Stimulated activated CD8-positive, alpha-beta memory T cell treated with anti-CD3 and anti-CD28 coated beads, Interleukin-7, amount 100 ng/mL, for 48 hours (primary cell): Measurements from ENCODE around the gene R3HCC1L.

Experiments used
- DNase-seq, 2 donors: peaks; one replicate each; pipeline ENCODE4 v3.0.0-alpha.2; 2020; ENCODE audit warnings: low read depth in 1 of 2; ENCODE audit errors: extremely low read depth in 1 of 2

Gene R3HCC1L

GRCh38 chr10:98257961-98258360 is 123.5 kb downstream of the R3HCC1L start:
- DNase-seq = no peak

DNA sequence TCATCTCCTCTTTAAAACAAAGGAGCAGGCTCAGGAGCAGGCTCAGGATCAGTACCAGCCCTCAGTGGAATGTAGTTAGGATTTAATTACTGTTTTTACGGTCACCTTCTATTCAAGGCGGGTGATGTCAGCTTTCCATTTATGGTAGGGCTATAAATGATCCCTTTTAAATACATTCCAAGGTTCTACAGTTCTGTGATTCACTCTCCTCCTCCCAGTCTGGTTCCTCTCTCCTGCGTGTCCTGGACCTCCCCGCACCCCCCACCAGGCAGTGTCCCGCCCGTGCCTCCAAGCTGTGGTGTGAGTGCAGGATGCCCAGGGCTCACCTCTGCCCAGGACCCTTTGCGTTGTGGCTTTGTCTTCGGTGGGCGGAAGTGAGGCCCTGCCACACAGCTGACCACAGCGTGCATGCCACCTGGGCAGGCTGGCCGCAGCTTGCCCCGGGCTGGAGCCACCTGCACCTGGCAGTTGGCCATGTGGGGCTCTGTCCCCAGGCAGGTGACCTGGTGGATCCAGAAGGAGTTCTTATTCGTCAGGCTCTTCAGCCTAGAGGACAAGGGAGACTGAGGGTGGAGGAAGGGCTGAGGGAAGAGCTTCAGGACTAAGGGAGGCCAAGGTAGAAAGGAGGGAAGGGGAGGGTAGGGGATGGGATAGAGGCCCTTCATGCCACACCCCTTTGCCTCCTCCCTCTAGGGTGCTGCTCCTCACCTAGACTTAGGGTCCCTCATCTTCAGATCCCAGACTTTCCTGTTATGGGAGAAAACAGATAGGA is 124.4 kb downstream of the R3HCC1L start:
- no peak for DNase-seq

GRCh38 chr10:98259606-98260315 is 125.3 kb downstream of the R3HCC1L start:
- no peak for DNase-seq

GRCh38 chr10:98260350-98260749 is 125.9 kb downstream of the R3HCC1L start:
- no peak for DNase-seq

DNA sequence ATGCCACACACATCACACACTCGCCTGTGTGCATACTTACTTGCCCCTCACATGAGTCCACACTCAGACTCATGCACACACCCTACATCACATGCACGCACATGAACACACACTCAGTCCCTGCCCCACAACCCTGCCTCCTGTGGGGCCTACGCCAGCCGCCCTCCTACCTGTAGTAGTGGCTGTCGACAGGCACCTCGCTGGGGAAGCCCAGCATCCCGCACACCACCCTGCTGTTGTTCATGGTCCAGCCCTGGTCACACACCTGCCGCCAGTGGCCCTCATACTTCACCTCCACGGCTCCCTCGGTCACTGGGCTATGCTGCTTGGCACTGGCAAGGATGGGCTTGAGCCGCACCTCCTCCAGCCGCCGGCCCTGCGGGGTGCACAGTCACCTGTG is 126.3 kb downstream of the R3HCC1L start:
- no peak for DNase-seq

DNA sequence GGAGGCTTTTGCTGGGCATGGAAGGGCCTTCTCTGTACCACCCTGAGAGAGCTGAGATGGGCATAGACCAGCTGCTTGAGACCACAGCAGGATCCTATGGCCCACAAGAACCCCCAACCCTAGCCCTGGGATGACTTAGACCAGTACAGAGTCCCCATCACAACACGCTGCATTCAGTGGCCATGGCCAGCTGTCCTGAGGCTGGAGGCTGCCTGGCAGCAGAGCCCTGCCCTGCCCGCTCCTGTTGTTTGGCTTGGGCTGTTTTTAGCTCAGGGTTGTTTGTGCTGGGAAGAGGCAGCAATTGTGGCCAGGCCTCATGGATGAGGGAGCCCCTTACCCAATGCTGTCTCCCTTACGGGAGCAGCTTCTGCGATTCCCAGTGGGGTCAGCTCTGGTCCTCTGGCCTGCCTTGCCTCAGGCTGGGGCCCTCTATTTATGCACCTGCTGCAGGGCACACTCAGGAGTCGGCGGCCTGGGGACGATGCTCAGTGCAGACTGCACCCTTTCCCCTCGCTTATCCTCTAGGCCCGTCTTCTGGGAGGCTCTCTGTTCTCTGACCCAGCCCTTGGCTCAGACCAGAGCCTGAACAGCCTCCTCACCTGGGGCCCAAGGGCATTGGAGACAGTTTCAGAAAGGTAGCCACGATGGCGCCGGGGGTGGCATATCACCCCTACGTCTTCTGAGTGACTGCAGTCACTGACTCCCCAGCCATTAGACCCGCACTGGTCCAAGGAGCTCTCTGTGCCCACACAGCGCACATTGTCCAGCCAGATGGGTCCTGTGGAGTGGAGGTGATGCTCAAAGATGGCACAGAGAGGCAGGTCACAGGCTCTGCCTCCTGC is 127.2 kb downstream of the R3HCC1L start:
- DNase-seq = no peak

DNA sequence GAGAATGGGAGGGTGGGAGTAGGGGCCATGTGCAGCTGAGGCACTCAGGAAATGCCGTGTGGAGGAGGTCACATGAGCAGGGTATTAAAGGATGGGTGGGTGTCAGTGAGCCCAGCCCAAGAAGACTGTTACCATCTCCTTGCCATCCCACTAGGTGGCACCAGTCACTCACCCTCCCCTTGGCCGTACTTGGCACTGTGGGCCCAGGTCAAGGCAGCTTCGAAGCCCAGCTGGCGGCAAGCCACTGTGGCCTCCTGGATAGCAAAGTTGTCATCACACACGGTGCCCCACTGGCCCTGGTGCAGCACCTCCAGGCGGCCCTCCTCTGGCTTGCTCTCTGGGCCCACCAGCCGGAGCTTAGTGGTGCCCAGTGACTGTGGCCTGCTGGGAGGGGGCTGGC is 128.1 kb downstream of the R3HCC1L start:
- no peak for DNase-seq

DNA sequence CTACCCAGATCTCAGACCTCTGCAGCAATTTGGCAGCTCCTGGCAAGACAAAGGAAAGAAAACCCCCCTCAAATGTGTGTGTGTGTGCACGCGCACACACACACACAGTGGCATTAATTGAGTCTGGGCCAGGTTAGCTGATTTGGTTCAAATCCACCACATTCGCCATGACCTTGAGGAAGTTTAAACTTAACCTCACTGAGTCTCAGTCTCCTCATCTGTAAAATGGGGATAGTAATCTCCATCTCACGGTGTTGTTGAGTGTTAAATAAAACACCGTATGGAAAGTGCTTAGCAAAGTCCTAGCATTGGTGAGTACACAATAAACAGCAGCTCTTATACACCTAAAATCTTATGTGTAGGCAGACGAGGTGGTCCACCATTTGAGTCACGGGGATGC is 128.6 kb downstream of the R3HCC1L start:
- no peak for DNase-seq

GRCh38 chr10:98264378-98265065 is 130.1 kb downstream of the R3HCC1L start:
- DNase-seq = no peak

DNA sequence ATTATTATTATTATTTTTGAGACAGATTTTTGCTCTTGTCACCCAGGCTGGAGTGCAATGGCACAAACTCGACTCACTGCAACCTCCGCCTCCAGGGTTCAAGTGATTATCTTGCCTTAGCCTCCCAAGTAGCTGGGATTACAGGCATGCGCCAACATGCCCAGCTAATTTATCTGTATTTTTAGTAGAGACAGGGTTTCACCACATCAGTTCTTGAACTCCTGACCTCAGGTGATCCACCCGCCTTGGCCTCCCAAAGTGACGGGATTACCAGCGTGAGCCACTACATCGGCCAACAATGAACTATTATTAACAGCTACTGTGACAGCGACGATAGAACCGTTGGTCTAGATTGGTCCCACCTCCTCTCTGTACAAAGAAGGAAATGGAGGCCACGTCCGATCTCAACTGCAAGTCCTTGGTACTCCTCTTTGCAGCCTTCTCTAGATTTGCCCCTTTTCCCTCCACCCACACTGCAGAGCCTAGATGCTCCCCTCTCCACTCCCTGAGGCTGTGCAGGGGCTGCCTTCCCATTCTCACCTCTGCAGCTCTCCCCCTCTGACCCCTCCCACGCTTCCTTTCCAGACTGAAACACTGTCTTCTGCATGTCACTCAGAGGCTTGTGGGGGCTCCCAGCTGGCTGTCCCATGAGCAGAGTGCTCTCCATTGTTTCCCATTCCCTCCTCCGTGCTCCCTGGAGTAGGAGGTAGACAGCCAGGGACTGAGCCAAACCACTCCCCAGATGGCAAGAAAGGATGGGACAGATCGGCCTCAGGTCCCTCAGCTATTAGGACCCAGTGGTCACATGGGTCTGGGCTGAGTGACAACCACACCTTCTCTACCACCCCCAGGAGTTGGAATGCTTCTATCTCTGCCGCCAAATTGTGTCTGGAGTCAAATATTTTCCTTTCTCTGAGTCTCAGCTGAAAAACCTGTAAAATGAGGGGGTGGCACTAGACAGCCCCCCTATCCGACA is 131.2 kb downstream of the R3HCC1L start:
- DNase-seq = no peak

DNA sequence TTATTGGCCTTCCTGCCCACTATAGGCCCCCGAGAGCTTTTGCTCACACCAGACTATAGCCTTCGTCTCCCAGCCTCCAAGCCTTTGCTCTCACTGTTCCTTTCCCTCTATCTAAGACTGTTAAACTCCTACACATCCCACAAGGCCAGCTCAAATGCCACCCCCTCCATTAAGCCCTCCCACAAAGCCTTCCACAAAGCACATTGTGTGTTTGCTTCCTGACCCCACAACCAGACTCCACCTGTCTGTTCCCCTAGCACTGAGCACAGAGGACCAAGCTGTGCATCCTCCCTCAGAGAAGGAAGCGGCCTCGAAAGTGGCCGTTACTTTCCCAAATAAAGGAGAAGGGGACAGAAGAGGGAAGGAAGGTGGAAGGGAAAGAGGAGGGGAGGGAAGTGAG is 132.2 kb downstream of the R3HCC1L start:
- DNase-seq = no peak

DNA sequence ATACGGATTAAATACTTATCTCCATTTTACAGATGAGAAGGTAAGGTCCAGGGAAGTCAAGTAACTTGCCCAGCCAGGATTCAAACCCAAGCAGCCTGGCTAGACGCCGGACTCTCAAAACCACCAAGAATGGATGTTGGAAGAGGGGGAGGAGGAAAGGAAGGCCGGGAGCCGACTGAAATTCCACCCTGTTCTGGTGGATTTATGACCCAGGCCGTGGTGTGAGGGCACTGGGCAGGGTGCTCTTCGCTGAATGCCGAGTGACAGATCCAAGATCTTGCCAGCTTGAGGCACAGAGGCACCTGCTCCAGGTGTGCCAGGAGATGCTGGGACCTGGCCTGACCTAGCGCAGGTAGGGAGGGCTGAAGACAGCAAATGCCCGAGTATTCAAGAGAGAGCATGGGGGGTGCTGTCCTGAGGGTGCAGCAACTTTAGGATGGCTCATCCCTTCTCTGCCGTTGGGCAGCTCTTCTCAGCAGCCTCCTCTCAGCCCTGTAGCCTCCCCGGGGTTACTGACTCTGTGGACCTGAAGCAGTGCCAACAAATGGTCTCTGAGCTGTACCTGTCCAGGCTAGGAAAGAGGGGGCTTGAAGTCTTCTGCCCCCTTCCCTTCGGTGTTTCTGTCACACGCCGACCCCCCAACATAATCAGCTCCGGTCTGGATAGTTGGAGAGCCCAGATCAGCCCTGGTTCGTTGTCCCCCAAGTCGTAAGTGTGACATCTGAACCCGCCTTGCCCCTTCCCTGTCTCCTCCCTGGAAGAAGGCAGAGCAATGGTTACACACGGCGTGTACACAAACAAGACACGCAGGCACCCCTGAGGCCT is 132.8 kb downstream of the R3HCC1L start:
- no peak for DNase-seq

- no peak for DNase-seq
These were observed 133.6 kb downstream of the R3HCC1L start, which contains the start of gene LOXL4 for GRCh38 chr10:98267894-98268693. LOXL4 (minus strand) TSS chr10:98268194; CDS start chr10:98263019, 5,175 bp downstream.

DNA sequence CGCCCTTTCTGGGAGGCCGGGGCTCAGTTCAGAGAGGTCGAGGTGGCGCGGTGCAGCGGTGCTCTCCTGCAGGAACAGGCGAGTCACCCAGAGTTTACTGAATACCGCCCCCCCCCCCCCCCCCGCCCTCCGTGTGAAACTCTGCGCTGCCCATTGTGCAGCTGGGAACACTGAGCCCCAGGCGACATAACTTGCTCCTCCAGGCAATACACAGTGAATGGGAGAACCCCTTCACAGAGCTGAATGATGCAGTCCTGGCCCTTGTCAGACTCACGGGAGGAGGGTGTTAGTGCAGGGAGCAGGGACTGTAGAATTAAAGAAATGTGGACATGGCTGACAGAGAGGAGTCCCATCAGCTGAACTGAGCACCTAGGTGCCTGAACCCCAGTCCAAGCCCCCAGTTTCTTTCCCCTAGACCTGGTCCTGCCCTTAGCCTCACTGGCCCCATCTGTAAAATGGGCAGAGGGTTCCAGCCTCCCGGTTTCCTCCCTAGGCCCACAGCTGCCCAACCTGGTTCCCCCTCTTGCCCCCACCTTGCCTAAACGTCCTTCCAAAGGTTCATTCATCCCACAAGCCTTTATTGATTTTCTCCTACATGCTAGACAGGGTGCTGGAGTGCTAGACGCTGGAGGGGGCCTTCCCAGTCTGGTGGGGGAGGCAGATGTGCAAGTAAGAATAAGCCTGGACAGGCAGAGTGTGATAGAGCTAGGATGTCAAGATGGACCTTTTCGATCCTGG is 134.4 kb downstream of the R3HCC1L start:
- DNase-seq = no peak

GRCh38 chr10:98269435-98269912 is 135.0 kb downstream of the R3HCC1L start:
- DNase-seq = no peak

DNA sequence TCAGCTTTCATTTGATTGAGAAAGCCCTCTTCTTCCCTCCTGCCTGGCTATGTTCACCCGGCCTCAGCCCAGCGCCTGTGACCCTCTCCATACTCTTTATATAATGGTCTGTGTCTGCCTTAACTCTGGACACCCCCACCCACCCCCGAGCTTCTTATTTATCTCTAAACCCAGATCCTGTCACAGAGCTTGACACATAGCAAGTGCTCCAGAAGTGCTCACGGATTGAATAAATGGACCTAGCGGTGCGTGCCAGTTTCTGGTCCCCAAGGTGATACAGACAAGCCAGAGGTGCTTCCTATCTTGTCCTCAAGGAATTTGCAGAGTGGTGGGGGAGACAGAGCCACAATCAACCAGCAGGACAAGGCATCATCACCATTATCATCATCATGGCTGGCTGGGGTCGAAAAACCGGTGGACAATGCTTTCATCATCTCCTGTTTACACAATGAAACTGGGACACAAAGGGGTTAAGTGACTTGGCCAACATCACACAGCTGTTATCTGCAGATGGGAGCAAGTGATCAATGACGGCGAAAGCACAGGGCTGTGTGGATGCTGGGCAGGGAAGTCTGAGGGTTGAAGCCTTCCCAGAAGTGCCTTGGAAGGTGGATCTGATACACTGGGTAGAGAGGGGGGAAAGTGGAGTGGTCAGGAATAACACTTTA is 135.8 kb downstream of the R3HCC1L start:
- no peak for DNase-seq

GRCh38 chr10:98270786-98271185 is 136.3 kb downstream of the R3HCC1L start:
- DNase-seq = no peak
